ENCODE data around the gene MACROD2.
"Not testable (repeated sequence)": the region's sequence is repeated elsewhere in the genome, so short reads cannot be mapped to it uniquely, and the experiment has no call there.

The MACROD2 gene
- 0 reads per million in 4 donors for total RNA-seq

DNA sequence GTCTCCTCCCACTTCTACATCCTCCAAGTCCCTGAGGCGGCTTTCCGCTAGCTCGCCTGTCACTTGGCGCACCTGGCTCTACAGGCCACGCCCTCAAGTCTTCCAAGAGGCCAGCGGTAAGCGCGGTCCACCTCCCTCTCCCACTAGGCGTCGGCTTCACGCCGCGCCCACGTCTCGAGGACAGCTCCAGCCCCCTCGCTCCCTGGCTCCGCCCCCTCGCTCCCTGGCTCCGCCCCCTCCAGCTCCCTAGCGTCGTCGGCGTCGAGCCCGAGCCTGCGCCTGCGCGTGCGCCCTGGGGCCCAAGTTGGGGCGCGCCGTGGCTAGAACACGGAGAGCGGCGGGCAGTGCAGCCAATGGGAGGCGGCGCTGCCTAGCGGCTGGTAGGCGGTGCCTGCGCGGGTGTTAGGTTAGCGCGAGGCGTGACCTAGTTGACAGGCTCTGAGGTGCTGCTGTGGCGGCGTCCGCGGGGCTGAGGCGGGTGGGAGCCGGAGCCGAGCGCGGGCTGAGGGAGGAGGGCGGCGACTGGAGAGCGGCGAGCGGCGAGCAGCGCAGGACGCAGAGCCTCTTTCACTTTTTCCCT, at the start of gene MACROD2:
Gene MACROD2 (plus strand): TSS at position 431 of the 580 bp plus-strand sequence.
- peak in 1 of 5 donors; percentile 28 for DNase-seq

DNA sequence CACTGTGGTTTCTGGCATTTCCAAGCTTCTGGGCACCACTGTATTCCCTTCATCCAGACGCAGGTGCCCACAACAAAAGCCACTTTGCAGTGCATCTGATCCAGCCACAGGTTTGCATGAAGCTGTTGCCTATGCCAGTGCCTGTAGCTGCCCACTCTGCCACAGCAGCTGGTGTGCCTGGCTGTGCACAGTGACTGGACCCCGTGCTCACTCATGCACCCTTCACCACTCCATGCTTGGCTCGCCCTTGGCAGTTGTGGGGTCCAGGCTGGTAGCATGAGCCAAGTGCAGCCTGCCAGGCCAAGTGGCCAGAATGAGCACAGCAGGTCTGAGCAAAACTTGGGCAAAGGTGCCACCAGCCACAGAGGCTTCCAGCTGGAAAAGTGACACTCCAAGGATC, 47.6 kb upstream of the MACROD2 start:
- DNase-seq, result no peak

DNA sequence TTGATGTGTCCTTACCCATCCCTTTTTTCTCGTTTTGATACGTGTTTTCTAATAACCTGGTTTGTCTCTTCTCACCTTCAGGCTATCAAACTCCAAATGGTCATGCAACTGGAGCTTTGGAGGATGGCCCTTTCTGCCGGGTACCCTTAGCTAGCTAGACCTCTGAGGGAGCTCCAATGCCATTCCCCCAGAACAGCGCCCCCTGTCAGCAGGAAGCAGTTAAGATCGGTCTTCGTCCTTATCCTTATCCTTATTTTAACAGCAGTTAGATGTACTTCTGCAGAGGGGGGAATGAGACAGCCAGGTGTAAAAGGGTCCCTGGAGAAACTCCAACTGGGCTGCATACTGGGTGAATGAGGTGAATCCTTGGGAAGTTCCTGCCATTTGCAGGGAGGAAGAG, 42.1 kb upstream of the MACROD2 start:
- no peak for DNase-seq

DNA sequence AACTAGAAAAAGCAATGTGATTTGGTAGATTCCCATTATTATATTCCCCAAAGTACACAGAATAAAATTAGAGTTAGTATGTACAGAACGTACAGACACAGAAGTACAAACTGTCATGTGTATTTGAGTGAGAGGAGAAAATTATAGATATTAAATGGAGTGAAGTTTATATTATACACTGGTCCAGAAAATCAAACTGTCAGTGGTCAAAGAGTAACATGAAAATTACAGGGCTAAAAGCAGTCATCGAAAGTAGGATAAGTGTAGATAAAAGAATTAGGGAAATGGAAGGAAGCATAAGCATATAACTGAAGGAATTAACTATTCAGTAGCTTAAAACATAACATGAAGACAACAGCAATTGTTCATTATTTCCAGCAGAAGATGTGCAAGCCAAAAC, 35.2 kb upstream of the MACROD2 start:
- DNase-seq, result no peak

DNA sequence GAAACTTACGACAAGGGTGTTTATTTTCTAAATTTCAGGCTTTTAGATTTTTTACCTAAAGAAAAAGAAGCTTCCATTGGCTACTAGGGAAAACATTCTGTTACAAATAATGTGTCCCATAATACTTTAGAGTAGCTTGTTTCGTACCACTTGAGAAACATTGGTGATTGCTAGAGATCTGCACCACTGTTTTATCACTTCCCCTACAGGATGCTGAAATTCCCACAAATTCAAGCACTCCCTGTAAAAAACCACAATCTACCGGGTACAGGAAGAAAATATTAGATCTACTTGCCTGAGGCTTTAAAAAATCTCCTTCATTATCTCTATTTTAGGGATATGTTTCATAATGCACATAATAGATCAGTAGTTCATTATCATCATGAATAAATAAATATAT, 34.8 kb upstream of the MACROD2 start:
- no peak for DNase-seq

DNA sequence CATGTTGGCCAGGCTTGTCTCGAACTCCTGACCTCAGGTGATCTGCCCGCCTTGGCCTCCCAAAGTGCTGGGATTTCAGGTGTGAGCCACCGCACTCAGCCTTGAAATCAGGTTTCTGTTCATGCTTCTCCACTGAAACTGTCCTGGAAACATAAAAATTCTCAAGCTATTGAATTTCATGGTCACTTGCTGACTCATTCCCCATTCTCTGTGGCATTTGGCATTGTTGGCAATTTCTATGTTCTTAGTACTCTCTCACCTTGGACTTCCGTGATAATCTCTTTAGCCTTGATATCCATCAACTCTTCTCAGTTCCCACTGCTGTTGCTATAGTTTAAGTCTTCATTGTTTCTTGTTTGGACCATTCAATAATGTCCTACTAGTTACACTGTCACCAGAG, 11.1 kb upstream of the MACROD2 start:
- no peak for DNase-seq

DNA sequence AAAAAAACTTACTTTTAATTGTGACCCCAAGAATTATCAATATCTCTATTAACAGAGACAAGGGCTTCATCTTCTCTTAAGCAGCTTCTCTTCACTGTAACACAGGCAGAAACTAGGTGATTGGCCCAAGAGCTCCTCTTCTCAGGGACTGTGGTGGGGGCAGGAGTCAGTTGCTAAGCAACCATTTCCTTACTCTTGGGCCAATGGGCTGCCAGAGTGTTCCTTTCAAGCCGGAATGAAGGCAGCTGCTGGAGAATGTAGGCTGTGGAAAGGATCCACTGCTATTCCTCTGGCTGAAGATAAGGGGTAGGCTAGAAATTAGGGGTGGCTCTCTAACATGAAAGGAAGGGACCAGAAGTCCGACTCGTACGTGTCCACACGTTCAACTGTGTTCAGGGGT, 4.9 kb upstream of the MACROD2 start, which contains the start of gene SEL1L2:
Gene SEL1L2 (minus strand): TSS at position 150 of the 400 bp plus-strand sequence. CDS start 80 bp downstream, at position 70.
- no peak for DNase-seq

DNA sequence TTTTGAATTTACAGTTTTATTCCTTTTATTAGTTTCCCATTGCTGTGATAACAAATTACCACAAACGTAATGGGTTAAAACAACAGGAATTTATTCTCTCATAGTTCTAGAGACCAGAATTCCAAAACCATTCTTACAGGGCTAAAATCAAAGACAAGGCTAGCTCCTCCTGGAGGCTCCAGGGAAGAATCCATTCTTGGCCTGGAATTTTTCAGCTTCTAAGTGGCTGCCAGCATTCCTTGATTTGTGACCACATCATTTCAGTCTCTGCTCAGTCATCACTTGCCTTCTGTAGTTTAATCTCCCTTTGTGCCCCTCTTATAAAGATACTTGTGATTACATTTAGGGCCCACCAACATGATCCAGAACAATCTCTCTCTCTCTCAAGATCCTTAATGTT, 4.0 kb upstream of the MACROD2 start:
- DNase-seq, result no peak

DNA sequence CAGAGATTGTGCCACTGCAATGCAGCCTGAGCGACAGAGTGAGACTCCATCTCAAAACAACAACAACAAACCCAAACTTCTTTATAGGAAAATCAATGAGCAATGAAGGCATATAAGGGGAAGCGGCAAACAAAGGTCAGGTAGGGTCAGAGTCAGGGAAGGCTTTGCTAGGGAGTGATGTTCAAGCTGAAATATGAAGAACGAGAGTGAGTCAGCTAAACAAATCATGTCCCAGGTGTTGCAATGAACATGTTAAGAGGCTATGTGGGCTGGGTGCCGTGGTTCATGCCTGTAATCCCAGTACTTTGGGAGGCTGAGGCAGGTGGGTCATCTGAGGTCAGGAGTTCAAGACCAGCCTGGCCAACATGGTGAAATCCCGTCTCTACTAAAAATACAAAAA, 3.4 kb upstream of the MACROD2 start:
- not testable (repeated sequence) for DNase-seq

DNA sequence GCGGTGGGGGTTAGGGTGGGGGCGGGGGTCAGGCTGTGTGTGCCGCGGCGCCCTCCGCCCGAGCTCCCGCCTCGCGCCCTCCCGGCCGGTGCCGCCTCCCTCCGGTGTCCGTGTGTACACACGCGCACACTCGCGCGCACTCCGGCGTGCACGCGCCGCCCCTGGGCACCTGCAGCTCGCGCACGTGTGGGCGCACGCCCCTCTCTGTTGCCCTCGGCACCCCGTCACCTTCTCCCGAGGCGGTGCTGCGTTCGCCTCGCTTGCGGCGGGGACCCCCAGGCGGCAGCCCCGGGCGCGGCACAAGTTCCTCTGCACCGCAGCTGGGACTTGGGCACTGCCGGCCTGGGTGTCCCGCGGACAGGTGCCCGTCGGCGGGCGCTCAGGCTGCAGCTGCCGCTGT, 525 bp downstream of the MACROD2 start:
- no peak for DNase-seq

DNA sequence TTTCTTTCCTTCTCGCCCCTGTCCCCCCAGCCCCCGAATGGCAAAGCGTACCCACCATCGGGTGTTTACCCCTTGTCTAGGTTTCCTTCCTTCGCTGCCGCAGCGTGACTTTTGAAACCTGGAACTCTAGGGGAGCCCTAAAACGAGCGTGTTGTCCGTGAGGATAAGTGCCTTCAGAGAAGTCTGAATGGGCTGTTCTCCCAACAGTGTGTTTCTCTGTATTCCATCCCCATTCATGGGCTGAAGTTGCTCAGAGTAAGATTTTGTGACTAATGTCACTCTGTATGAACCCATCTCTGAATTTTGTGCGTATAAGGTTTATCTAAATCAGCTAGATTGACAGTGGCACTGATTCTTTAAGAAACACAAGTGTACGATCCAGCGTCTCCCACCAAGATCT, 949 bp downstream of the MACROD2 start:
- no peak for DNase-seq

DNA sequence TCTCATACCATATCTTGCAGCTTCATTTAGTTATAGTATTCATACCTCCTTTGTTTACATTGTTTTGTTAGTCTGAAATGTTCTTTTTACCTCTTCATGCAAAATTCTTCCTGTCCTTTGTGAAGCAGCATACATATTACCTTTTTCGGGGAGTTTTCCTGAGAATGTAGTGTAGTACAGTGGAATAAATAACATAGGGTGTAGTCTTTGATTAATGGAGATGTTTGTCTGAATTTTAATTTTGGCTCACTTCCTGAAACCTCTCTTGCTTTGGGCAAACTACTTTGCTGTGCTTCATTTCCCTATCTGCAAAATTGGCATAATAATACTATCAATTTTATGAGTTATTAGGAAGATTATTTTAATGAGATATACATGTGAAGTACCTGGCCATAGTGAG, 5.6 kb downstream of the MACROD2 start:
- DNase-seq, result no peak

DNA sequence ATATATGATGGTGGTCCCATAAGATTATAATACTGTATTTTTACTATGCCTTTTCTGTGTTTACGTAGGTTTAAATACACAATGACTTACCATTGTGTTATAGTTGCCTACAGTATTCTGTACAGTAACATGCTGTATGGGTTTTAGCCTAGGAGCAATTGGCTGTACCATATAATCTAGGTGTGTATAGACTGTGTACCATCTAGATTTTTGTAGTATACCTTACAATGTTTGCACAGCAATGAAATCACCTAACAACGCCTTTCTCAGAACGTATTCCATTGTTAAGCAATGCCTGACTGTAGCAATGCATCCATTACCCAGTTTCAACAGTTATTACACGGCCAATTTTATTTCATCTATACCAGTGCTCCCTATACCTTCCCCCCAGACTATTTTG, 10.7 kb downstream of the MACROD2 start:
- DNase-seq, result no peak

DNA sequence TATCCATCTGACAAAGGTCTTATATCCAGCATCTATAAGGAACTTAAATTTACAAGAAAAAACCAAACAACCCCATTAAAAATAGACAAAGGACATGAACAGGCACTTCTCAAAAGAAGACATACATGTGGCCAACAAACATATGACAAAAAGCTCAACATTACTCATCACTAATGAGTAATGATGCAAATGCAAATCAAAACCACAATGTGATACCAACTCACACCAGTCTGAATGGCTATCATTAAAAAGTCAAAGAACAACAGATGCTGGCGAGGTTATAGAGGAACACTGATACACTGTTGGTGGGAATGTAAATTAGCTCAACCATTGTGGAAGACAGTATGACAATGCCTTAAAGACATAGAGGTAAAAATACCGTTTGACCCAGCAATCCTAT, 13.9 kb downstream of the MACROD2 start:
- no peak for DNase-seq

DNA sequence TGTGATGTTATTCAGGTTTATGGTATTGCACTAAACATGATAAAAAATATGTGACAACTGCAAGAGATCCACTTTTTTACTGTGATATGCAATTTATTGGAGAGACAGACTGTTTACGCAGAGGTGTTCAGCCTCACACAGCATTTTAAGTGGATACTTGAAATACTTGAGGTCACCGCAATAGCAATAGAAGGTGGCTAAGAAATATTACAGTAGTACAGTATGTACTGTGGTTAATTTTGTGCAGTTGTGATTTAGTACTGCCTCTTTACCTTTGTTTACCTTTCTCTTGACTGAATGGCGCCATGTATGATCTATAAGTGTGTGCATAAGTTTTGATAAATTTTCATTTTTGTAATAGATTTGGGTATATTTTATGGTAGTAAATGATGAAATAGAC, 17.4 kb downstream of the MACROD2 start:
- no peak for DNase-seq

DNA sequence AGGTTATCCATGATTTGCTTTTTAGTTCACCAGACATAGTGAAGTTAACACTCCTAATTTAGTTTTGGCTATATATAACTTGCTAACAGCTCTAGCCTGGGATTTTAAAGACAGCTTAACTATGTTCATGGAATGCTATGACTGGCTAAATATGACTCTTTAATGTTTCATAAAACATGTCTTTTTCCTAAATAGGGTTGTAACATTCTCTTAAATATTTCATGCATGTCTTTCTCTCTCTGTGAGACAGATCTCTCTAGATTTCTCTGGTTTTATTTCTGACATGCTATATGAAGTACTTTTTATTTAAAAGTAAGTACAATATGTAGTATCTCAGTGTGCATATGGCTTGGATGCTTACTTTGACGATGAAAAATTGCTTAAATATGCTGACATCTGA, 35.7 kb downstream of the MACROD2 start:
- no peak for DNase-seq

DNA sequence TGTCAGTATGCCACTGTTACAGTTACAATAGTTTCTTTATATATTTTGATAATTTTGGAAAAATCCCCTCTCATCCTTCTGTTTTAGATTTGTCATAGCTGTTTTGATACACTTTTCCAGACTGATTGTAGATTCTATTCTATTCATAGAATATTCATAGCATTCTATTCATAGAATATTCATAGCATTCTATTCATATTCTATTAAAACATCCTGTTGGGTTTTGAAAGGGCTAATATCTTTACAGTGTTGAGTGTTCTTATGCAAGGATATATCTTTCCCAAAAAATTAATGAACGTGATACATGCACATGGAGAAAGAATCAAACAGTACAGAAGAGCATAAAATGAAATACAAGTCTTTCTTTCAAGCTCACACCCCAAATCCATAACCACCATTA, 38.0 kb downstream of the MACROD2 start:
- DNase-seq, result no peak

DNA sequence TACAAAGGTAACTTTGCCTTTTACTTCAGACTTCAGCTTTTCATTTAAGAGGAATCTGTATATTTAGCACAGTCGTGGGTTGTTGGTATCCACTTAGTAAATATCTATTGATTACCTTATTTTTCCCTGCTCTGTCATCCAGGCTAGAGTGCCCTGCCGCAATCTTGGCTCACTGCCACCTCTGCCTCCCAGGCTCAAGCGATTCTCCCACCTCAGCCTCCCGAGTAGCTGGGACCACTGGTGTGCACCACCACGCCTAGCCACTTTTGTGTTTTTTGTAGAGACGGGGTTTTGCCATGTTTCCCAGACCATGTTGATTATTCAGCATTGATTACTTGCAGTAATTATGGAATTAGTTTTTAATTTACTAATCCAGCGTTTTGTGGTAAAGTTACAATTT, 41.3 kb downstream of the MACROD2 start:
- DNase-seq, result no peak

DNA sequence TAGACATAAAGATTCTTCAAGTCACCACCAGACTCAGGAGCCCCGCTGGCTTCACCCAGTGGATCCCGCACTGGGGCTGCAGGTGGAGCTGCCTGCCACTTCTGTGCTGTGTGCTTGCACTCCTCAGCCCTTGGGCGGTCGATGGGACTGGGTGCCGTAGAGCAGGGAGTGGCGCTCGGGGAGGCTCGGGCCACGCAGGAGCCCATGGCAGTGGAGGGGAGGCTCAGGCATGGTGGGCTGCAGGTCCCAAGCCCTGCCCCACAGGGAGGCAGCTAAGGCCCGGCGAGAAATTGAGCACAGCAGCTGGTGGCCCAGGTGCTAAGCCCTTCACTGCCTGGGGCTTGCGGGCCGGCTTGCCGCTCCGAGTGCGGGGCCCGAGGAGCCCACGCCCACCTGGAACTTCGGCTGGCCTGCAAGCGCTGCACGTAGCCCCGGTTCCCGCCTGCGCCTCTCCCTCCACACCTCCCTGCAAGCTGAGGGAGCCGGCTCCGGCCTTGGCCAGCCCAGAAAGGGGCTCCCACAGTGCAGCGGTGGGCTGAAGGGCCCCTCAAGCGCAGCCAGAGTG, 49.5 kb downstream of the MACROD2 start:
- DNase-seq, result not testable (repeated sequence)

DNA sequence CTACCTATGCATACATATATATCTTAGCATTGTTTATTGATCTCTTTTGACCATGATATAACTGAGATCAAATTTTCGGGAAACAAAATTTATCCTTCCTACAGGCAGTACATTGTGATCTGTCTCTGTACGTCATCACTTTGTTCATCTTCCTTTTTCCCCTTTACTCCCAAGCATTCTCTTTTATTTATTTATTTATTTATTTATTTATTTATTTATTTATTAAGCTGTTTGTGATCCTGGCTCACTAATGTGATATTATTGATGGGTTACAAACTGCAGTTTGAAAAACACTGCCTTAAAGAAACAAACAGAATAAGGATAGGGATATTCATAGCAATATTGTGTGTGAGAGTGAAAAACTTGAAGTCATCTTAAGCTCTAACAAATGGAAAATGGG, 51.2 kb downstream of the MACROD2 start:
- no peak for DNase-seq

DNA sequence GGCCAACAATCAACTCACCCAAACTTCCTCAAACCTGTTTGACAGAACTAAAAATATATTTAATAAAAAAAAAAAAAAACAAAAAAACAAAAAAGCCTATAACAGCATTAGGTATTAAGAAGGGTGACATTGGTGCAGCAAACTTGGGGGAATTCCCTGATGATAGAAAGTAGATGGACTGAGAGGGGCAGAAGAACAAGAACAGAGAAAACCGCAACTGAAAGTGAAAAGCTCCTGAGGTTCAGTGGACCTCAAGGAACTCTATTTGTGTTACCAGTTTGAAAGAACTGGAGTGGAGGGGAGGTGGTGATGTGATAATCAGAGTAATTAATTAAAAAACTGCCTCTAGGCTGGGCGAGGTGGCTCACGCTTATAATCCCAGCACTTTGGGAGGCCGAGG, 53.8 kb downstream of the MACROD2 start:
- no peak for DNase-seq

DNA sequence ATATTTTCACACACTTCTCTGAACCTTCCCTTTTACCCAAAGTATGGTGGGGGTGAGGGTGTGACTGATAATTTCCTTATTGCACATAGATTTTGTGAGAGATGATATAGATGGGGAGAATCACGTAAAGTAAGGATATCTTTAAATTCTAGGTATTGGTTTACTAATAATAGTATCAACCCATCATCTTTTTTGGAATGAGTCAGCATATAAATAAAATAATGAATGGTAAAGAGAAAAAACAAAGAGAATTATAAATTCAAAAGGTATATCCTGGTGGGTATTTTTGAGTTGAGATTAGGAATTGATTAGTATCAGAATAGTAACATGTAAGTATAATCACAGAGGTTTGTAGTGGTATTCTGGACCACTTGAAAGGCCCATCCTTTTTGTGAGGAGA, 56.1 kb downstream of the MACROD2 start:
- DNase-seq, result no peak

DNA sequence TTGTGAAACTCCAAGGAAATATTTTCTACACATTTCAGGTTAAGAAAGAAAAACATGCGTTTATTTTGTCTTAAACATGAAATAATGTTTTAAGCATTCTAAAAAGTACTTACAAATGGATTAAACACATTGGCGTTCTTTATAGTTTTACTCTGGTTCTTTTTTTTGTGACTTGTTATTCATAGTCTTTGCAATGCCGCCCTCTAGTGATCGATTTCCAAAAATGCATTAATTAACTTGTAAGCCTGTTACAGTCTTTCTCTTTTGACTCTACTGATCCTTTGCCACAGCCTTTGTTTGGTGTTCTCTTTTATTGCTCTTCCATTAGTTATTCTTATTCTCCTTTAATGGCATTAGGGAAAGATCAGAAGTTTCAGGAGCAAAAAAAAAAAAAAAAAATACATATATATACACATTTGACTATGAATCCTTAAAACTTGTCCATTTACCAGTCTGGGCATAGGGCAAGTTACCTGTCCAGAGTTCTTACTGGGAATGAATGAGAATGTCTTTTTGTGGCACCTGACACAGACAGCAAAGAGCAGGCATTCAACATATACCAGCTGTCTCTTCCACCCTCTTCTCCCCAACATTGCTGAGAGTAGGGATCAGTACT, 59.9 kb downstream of the MACROD2 start:
- DNase-seq, result peak in 1 of 5 donors; percentile 29

DNA sequence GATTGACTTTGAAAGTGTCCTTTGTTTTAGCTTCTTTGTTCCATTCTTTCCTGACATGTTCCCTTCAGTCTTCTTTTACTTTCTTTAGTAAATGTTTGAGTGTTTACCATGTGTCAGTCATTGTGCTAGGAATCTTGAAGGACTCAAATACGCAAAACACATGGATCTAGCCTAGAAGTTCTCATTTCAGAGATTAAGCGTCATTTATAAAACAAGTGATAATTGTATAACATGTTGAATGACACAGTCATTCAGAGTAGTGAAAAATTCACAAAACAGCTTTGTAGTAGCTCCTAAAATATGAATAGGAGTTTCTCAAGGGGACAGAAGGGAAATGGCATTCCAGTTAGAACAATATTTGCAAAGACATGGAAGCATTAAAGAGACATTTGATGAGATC, 66.9 kb downstream of the MACROD2 start:
- no peak for DNase-seq

DNA sequence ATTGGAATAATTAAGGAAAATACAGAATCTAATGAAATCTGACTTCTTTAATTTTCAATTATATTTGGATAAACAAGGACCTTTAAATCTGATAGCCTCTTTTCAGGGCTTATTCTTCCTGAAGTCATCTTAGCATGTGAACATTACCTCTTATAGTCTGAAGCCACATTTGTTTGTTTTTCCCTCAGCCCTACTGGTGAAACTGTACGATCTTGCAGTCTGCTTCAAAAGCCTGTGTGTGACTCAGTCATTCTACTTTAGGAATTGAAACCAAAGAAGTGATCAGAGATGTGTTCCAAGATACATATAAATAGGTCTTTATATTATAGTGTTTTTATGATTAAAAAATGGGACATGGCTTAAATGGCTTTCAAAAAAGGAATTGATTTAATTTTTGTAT, 67.5 kb downstream of the MACROD2 start:
- DNase-seq, result no peak

All from T-helper 1 cell (primary cell).